SK-N-SH (cell line): ENCODE measurements around the gene TAPBP. TPM values are rescaled to one million over a fixed set of nuclear protein-coding genes. Genes with fewer than 3 reads are reported as not detected.

ENCODE experiments used
- CTCF ChIA-PET: fragments of 300-600, 350-600 bp; formaldehyde crosslinking; extraction: SDS; loops from one replicate; lab custom pipeline; 2021; lab: Yijun Ruan, JAX
- POLR2A ChIA-PET: fragments of 350-600 bp; sonication (Branson Sonifier 250); formaldehyde crosslinking; extraction: SDS; loops from one replicate; lab custom pipeline; 2020; ENCODE audit warnings: antibody characterized with exemption, inconsistent platforms; lab: Yijun Ruan, JAX
- DNase-seq: peaks from one replicate; pipeline ENCODE4 v3.0.0; 2012
- H2AFZ ChIP-seq: fragments of 200-600 bp; sonication (generic); 2 replicates; pipeline ENCODE4 v1.8.1; 2016; ENCODE audit warnings: antibody characterized with exemption, mild to moderate bottlenecking, low read depth
- H3F3A ChIP-seq: fragments of 200-600 bp; sonication (generic); replicated peaks from 2 replicates; pipeline ENCODE3; 2016; ENCODE audit warnings: antibody characterized with exemption, mild to moderate bottlenecking; ENCODE audit not compliant: insufficient read depth
- H3K27ac ChIP-seq, 2 experiments: fragments of 200-500 bp in 1 of 2; fragments of 200-600 bp in 1 of 2; sonication (Bioruptor generic) in 1 of 2; sonication (generic), shearing (Covaris generic) in 1 of 2; 2 replicates each; pipeline versions ENCODE4 v1.5.1 to v1.6.1; 2014 to 2016; ENCODE audit warnings: low read depth in 2 of 2, inconsistent platforms in 1 of 2, low read length in 1 of 2, mild to moderate bottlenecking in 1 of 2, mixed read lengths in 1 of 2
- H3K27me3 ChIP-seq: fragments of 200-600 bp; sonication (generic), shearing (Covaris generic); 2 replicates; pipeline ENCODE4 v1.6.1; 2016; ENCODE audit warnings: mixed run types; ENCODE audit not compliant: insufficient read depth
- H3K36me3 ChIP-seq, 2 experiments: fragments of 200-500 bp in 1 of 2; fragments of 200-600 bp in 1 of 2; sonication (Bioruptor generic) in 1 of 2; sonication (generic) in 1 of 2; replicated peaks in 1 of 2; 2 replicates each; pipeline versions ENCODE3 to v1.5.1; 2014 to 2016; ENCODE audit warnings: low read length in 1 of 2, mild to moderate bottlenecking in 1 of 2; ENCODE audit not compliant: insufficient read depth in 2 of 2, control insufficient read depth in 1 of 2
- H3K4me1 ChIP-seq, 2 experiments: fragments of 200-500 bp in 1 of 2; fragments of 200-600 bp in 1 of 2; sonication (Bioruptor generic) in 1 of 2; sonication (generic), shearing (Covaris generic) in 1 of 2; 2 replicates each; pipeline versions ENCODE4 v1.5.1 to v1.6.1; 2014 to 2016; ENCODE audit warnings: low read depth in 1 of 2, low read length in 1 of 2, mixed run types in 1 of 2; ENCODE audit not compliant: insufficient read depth in 2 of 2, control insufficient read depth in 1 of 2
- H3K4me2 ChIP-seq: fragments of 200-600 bp; sonication (generic), shearing (Covaris generic); 2 replicates; pipeline ENCODE4 v1.6.1; 2017; ENCODE audit warnings: mixed run types
- H3K4me3 ChIP-seq, 2 experiments: fragments of 200-500 bp in 1 of 2; fragments of 200-600 bp in 1 of 2; sonication (Bioruptor generic) in 1 of 2; sonication (generic), shearing (Covaris generic) in 1 of 2; 2 replicates each; pipeline versions ENCODE4 v1.5.1 to v1.8.1; 2014 to 2016; ENCODE audit warnings: low read depth in 2 of 2, inconsistent platforms in 1 of 2, low read length in 1 of 2, mild to moderate bottlenecking in 1 of 2, mixed read lengths in 1 of 2, moderate library complexity in 1 of 2
- H3K79me2 ChIP-seq: fragments of 200-600 bp; sonication (generic); 2 replicates; pipeline ENCODE4 v1.8.1; 2017; ENCODE audit warnings: mild to moderate bottlenecking; ENCODE audit not compliant: insufficient read depth
- H3K9ac ChIP-seq: fragments of 200-600 bp; sonication (generic); 2 replicates; pipeline ENCODE4 v1.6.1; 2017; ENCODE audit warnings: mixed run types
- H3K9me2 ChIP-seq: fragments of 200-600 bp; sonication (generic); 2 replicates; pipeline ENCODE4 v1.6.1; 2017; ENCODE audit warnings: mixed run types
- H3K9me3 ChIP-seq: fragments of 200-600 bp; sonication (generic); 2 replicates; pipeline ENCODE4 v1.6.1; 2017; ENCODE audit warnings: mixed run types, mild to moderate bottlenecking, moderate library complexity
- H4K20me1 ChIP-seq: fragments of 200-600 bp; sonication (generic); 2 replicates; pipeline ENCODE4 v1.6.1; 2017; ENCODE audit warnings: mild to moderate bottlenecking, mixed run types; ENCODE audit not compliant: insufficient read depth
- FOSL2 ChIP-seq: IDR thresholded peaks from 2 replicates; pipeline ENCODE4 v1.4.0; 2012; ENCODE audit warnings: low read depth, mild to moderate bottlenecking, moderate library complexity, borderline replicate concordance
- MAX ChIP-seq: IDR thresholded peaks from 2 replicates; pipeline ENCODE4 v1.4.0; 2012; ENCODE audit warnings: low read depth
- MXI1 ChIP-seq: IDR thresholded peaks from 2 replicates; pipeline ENCODE4 v1.6.1; 2012; ENCODE audit warnings: mild to moderate bottlenecking, low read depth, low read length, improper control_type of control experiment
- RFX5 ChIP-seq: IDR thresholded peaks from 2 replicates; pipeline ENCODE4 v1.6.1; 2012; ENCODE audit warnings: mild to moderate bottlenecking, improper control_type of control experiment, low read length
- TEAD4 ChIP-seq: IDR thresholded peaks from 2 replicates; pipeline ENCODE4 v1.4.0; 2012; ENCODE audit warnings: mild to moderate bottlenecking, borderline replicate concordance; ENCODE audit not compliant: insufficient read depth
- USF1 ChIP-seq: IDR thresholded peaks from 2 replicates; pipeline ENCODE4 v1.4.0; 2012; ENCODE audit warnings: low read depth, borderline replicate concordance
- WGBS: methylation state at CpG from one replicate; pipeline ENCODE4 v1.1.6; 2017; ENCODE audit warnings: low lambda C conversion rate; 5-methylcytosine and 5-hydroxymethylcytosine counted together
- polyA plus RNA-seq, 3 experiments: library from polyadenylated mRNA; depleted of rRNA; stranded (reverse); fragments of >200 nt; gene quantifications; 2 replicates each; pipeline ENCODE4 v1.2.3, GENCODE V29; 2012

Gene TAPBP
- polyA plus RNA-seq, 1 of the 3 experiments (the other 2 are of a cell fraction) = 44.5 TPM

GRCh38 chr6:33314943-33315792, 1.3 kb upstream of the TAPBP start:
- Histone ChIP-seq H3K4me3 (no peak overlapping the region; a peak in 1 of 4 replicates), H3F3A (peaks cover 28% of the 10 kb centered on the region), H3K9me3 (no peaks in the 10 kb centered on the region), H3K9ac (no peak overlapping the region), H3K9me2 (no peaks in the 10 kb centered on the region), H3K36me3 (peaks cover 17 to 30% of the 10 kb centered on the region in 2 experiments), H3K27me3 (no peaks in the 10 kb centered on the region), H3K4me1 (peaks cover 20 to 43% of the 10 kb centered on the region in 2 experiments; a peak in 2 of 4 replicates), H3K27ac (peak overlapping the region; percentile 89 to 94; a peak in 3 of 4 replicates), H3K79me2 (peaks cover 66% of the 10 kb centered on the region), H4K20me1 (peaks cover 8% of the 10 kb centered on the region; the same call in 1 of the 2 replicates), H2AFZ (no peak overlapping the region), H3K4me2 (peak overlapping the region; percentile 100)
- peak; percentile 4 for DNase-seq
- CTCF ChIA-PET = interaction anchor here (0.8 kb wide), 1 partner anchor 16 kb away, joined by 3 read pairs; no protein-coding TSS in a partner anchor
- WGBS = 91% methylated on average over 39 of the region's 47 CpGs
- POLR2A ChIA-PET = interaction anchor here (1.1 kb wide), 1 partner anchor 43 kb away, joined by 3 read pairs; the partner anchor contains the start of gene RPS18
- no peak for TF ChIP-seq FOSL2
- TF ChIP-seq MAX = no peak
- no peak for TF ChIP-seq TEAD4
- TF ChIP-seq USF1 = no peak
- no peak for TF ChIP-seq RFX5

- peaks cover 66% of the 10 kb centered on the region for H3K79me2 ChIP-seq
- peak overlapping the region; percentile 100 for H3K4me2 ChIP-seq
- ChIA-PET POLR2A (no interaction called here), CTCF (no interaction called here)
- H3K9me2 ChIP-seq = no peaks in the 10 kb centered on the region
- H3F3A ChIP-seq = peaks cover 23% of the 10 kb centered on the region
- no peaks in the 10 kb centered on the region for H3K9me3 ChIP-seq
- H3K36me3 ChIP-seq = peaks cover 11 to 26% of the 10 kb centered on the region in 2 experiments
- 21% methylated on average over 10 of the region's 10 CpGs for WGBS
- peak; percentile 48 for DNase-seq
- peaks cover 8% of the 10 kb centered on the region; the same call in 1 of the 2 replicates for H4K20me1 ChIP-seq
- peak overlapping the region; percentile 76 to 94 for H3K4me3 ChIP-seq
- H3K27me3 ChIP-seq = no peaks in the 10 kb centered on the region
- H3K4me1 ChIP-seq = peaks cover 14 to 36% of the 10 kb centered on the region in 2 experiments; a peak in 1 of 4 replicates
- peak overlapping the region; percentile 96 for H3K9ac ChIP-seq
- TF ChIP-seq MXI1 = peak; percentile 28; the same call in 1 of the 2 replicates
- no peak for TF ChIP-seq USF1
- peak overlapping the region; percentile 64 for H2AFZ ChIP-seq
- H3K27ac ChIP-seq = peak overlapping the region; percentile 89 to 94
Measured at GRCh38 chr6:33314515-33314942, 651 bp upstream of the TAPBP start.
